ENCODE results near the gene RGP1.

DNA sequence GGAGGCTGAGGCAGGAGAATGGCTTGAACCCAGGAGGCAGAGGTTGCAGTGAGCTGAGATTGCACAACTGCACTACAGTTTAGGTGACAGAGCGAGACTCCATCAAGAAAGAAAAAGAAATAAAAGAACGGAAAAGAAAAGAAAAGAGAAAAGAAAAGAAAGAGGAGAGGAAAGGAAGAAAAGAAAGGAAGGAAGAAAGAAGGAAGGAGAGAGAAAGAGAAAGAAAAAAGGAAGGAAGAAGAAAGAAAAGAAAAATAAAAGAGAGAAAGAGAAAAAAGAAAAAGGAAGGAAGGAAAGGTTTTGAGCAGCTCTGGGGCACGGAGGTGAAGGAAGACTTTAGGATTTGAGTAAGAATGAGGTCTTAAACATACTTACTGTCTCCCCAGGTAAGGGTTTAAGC lies 35.5 kb upstream of the RGP1 start:
- TF ChIP-seq, protein P1, sequence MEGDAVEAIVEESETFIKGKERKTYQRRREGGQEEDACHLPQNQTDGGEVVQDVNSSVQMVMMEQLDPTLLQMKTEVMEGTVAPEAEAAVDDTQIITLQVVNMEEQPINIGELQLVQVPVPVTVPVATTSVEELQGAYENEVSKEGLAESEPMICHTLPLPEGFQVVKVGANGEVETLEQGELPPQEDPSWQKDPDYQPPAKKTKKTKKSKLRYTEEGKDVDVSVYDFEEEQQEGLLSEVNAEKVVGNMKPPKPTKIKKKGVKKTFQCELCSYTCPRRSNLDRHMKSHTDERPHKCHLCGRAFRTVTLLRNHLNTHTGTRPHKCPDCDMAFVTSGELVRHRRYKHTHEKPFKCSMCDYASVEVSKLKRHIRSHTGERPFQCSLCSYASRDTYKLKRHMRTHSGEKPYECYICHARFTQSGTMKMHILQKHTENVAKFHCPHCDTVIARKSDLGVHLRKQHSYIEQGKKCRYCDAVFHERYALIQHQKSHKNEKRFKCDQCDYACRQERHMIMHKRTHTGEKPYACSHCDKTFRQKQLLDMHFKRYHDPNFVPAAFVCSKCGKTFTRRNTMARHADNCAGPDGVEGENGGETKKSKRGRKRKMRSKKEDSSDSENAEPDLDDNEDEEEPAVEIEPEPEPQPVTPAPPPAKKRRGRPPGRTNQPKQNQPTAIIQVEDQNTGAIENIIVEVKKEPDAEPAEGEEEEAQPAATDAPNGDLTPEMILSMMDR (IDR thresholded peaks at IDR 0.05), result no peak
- TF ChIP-seq POLR2A (IDR thresholded peaks at IDR 0.05), result no peak

All from stomach (tissue), 4 donors.